Lung (tissue), 12 donors: ENCODE data around the gene NAT8L. TPM values are rescaled to one million over a fixed set of nuclear protein-coding genes. Genes with fewer than 3 reads are reported as not detected.
A peak's percentile ranks its signal among the peaks of the same experiment; 100 is the strongest.

Source experiments
- ATAC-seq: fragments of 200-7000 bp; cut with Tn5 transposase; one replicate; pipeline ENCODE4 v1.9.1; 2020; ENCODE audit warnings: moderate number of reproducible peaks; ENCODE audit not compliant: insufficient read depth, low FRiP score
- DNase-seq, 3 donors: peaks; one replicate each; pipeline ENCODE4 v3.0.0-alpha.2; 2013 to 2017
- H3K27ac ChIP-seq, 2 donors: one replicate each; pipeline ENCODE4 v1.5.1; 2013; ENCODE audit warnings: mild to moderate bottlenecking in 2 of 2, moderate library complexity in 2 of 2, control low read depth in 1 of 2, inconsistent platforms in 1 of 2, low read depth in 1 of 2, low read length in 1 of 2
- H3K27me3 ChIP-seq, 3 donors: one replicate each; pipeline ENCODE4 v1.5.1; 2013; ENCODE audit warnings: low read length in 2 of 3; ENCODE audit not compliant: control insufficient read depth in 3 of 3, insufficient read depth in 3 of 3
- H3K36me3 ChIP-seq, 4 donors: one replicate each; pipeline ENCODE4 v1.5.1; 2013; ENCODE audit warnings: low read length in 4 of 4, mild to moderate bottlenecking in 1 of 4, moderate library complexity in 1 of 4; ENCODE audit not compliant: control insufficient read depth in 4 of 4, insufficient read depth in 4 of 4
- H3K4me1 ChIP-seq, 5 donors: one replicate each; pipeline ENCODE4 v1.5.1; 2013; ENCODE audit warnings: low read length in 5 of 5, mild to moderate bottlenecking in 2 of 5, moderate library complexity in 1 of 5; ENCODE audit not compliant: control insufficient read depth in 5 of 5, insufficient read depth in 5 of 5
- H3K4me3 ChIP-seq: one replicate; pipeline ENCODE4 v1.5.1; 2013; ENCODE audit warnings: mild to moderate bottlenecking, control low read depth, moderate library complexity
- H3K9ac ChIP-seq, 2 donors: one replicate each; pipeline ENCODE4 v1.5.1; 2013; ENCODE audit warnings: low read length in 2 of 2, control low read depth in 1 of 2; ENCODE audit not compliant: insufficient read depth in 1 of 2
- H3K9me3 ChIP-seq, 4 donors: one replicate each; pipeline ENCODE4 v1.5.1; 2013; ENCODE audit warnings: low read length in 3 of 4, mild to moderate bottlenecking in 1 of 4, moderate library complexity in 1 of 4; ENCODE audit not compliant: control insufficient read depth in 4 of 4, insufficient read depth in 3 of 4
- WGBS, 2 donors: extraction: QIAGEN DNeasy Blood & Tissue Kit; methylation state at CpG; one replicate each; pipeline ENCODE4 v1.1.7; 2013; 5-methylcytosine and 5-hydroxymethylcytosine counted together
- polyA plus RNA-seq, 2 donors: library from polyadenylated mRNA; stranded (reverse); fragments of 200-250 nt; gene quantifications; one replicate each; pipeline ENCODE4 v1.2.1, GENCODE V29; 2013
- total RNA-seq, 2 donors: library from RNA; depleted of rRNA in 1 of 2; stranded (reverse); fragments of >200 nt in 1 of 2; gene quantifications; one replicate each; pipeline ENCODE4 v1.2.1, GENCODE V29; 2014 to 2021
- TF ChIP-seq, protein P1 (sequence below): IDR thresholded peaks from 2 replicates; pipeline ENCODE4 v1.5.1; 2012; ENCODE audit warnings: mild to moderate bottlenecking; ENCODE audit errors: control extremely low read depth, extremely low read depth
- donor health status: control.
- donor health status: control.
- donor health status: Bipolar disorder and iron deficiency.
- donor health status: healthy.
- donor health status: DM: yes; HTN: yes; CAD: no.

NAT8L gene
- total and polyA plus RNA-seq, 4 donors, result 0.05 to 0.46 (median 0.17) TPM

DNA sequence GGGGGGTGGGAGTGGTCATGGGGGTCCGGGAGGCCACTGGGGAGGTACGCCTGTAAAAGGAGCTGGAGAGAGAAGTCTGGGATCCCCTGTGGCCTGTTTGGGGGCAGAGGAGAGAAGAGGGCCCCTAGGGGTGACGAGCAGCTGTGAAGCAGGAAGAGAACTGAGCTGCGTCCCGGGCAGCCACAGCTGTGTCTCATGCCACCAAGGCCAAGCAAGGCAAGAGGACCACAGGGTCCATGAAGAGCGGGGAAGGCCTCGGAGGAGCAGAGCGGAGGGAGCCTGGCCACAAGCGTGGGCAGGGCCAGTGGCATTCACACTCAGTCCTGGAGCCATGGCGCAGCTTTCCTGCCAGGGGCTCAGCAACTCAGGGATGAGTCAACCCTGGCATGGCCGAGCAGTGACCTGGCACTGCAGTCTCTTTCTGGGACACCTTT, 13.6 kb upstream of the NAT8L start:
- no peaks in the 10 kb centered on the region for H3K36me3 ChIP-seq
- 71 to 73% methylated on average over 11 of the region's 11 CpGs for WGBS, 2 donors
- no peak for ATAC-seq

DNA sequence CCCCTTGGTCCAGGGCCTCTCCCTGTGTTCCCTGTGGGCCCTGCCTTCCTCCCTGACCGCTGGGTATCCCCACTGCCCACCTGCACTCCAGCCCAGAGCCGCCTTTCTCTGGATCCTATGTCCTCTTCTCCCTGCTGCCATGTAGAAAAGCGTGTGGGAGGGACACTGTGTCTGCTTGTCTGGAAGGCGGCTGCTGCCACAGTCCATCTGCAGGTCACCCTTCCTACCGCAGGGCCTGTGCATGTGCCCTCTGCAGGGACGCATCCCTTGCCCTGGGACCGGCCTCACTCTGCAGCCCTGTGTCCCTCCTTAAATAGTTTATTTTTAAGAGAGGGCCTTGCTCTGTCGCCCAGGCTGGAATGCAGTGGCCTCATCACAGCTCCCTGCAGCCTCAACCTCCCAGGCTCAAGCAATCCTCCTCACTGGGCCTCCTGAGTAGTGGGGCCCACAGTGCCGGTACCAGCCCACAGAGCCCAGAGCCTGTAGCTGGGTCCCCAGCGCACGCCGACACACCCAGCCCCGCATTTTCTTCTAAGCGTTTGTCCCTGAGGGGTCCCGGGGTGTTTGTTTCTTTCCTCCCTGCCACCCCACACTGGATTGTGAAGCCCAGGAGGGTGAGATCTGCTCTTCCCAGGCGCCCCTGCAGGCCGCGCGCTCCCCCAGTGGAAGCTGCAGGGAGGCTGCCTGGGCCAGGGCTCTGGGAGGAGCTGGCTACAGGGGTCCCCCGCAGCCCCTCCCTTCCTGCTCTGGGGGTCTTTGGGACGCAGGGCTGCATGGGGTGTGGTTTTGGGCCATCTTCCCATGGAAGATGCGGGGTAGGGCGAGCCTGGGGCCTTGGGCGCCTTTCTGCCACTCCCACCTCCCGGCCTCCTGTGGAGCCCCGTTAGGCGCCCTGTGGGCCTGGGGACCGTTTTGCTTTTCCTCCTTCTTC, 12.8 kb upstream of the NAT8L start:
- peaks cover 0 to 8% (median 0%) of the 10 kb centered on the region in 5 donors for H3K4me1 ChIP-seq
- H3K36me3 ChIP-seq, result no peaks in the 10 kb centered on the region
- peaks cover 5 to 21% (median 14%) of the 10 kb centered on the region in 3 donors for H3K27me3 ChIP-seq
- H3K9me3 ChIP-seq, result peaks cover 0 to 12% (median 0%) of the 10 kb centered on the region in 4 donors
- no peak overlapping the region for H3K4me3 ChIP-seq
- no peak overlapping the region for H3K27ac ChIP-seq
- TF ChIP-seq, protein P1, sequence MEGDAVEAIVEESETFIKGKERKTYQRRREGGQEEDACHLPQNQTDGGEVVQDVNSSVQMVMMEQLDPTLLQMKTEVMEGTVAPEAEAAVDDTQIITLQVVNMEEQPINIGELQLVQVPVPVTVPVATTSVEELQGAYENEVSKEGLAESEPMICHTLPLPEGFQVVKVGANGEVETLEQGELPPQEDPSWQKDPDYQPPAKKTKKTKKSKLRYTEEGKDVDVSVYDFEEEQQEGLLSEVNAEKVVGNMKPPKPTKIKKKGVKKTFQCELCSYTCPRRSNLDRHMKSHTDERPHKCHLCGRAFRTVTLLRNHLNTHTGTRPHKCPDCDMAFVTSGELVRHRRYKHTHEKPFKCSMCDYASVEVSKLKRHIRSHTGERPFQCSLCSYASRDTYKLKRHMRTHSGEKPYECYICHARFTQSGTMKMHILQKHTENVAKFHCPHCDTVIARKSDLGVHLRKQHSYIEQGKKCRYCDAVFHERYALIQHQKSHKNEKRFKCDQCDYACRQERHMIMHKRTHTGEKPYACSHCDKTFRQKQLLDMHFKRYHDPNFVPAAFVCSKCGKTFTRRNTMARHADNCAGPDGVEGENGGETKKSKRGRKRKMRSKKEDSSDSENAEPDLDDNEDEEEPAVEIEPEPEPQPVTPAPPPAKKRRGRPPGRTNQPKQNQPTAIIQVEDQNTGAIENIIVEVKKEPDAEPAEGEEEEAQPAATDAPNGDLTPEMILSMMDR, result no peak
- H3K9ac ChIP-seq, result no peak overlapping the region
- ATAC-seq (no peak), DNase-seq (peak in 1 of 3 donors; percentile 13)
- WGBS, 2 donors, result 61 to 67% methylated on average over 25 to 28 of the region's 28 CpGs

More for the DNA sequence above, 13.6 kb upstream of the NAT8L start:
- Histone ChIP-seq H3K4me1 (peaks cover 0 to 14% (median 0%) of the 10 kb centered on the region in 5 donors), H3K9ac (no peak overlapping the region), H3K9me3 (peaks cover 0 to 14% (median 0%) of the 10 kb centered on the region in 4 donors), H3K4me3 (no peak overlapping the region), H3K27me3 (peaks cover 7 to 25% (median 15%) of the 10 kb centered on the region in 3 donors), H3K27ac (no peak overlapping the region)
- DNase-seq, result no peak
- TF ChIP-seq, protein P1, result no peak

DNA sequence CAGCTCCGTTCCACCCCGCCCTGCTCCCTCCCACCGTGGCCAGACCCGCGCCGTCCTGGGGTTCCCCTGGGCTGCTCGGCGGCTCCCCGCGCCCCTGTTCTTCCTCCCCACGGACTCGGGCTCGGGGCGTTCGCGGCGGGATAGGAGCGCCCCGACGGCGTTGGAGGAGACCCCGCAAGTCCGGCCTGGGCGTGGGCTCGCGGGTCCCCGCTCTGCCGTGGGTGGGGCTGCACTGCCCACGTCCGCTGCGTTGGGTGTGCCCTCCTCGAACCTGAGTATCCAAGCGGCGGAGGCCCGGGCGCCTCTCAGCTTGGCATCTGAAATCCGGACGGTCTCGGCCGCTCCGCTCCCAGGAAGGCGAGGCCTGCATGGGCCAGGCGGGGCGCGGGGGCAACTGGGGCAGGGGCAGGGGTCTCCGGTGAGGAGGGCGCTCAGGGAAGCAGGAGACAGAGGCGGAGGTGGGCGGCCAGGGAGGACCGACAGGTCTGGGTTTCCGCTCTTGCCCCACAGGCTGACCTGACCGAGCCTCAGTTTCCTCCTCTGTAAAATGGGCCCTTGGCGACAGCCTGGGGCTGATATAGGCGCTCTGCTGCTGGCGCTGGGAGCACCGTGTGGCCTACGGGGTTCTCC, 12.0 kb upstream of the NAT8L start:
- DNase-seq, result no peak
- 35 to 42% methylated on average over 51 to 57 of the region's 57 CpGs for WGBS, 2 donors
- no peaks in the 10 kb centered on the region for H3K36me3 ChIP-seq
- TF ChIP-seq, protein P1, result no peak
- peaks cover 4 to 21% (median 8%) of the 10 kb centered on the region in 3 donors for H3K27me3 ChIP-seq
- ATAC-seq, result no peak
- no peak overlapping the region for H3K27ac ChIP-seq
- H3K9ac ChIP-seq, result no peak overlapping the region
- peaks cover 0 to 3% (median 0%) of the 10 kb centered on the region in 5 donors for H3K4me1 ChIP-seq
- H3K4me3 ChIP-seq, result no peak overlapping the region
- H3K9me3 ChIP-seq, result peaks cover 0 to 12% (median 0%) of the 10 kb centered on the region in 4 donors
